Activated CD4-positive, alpha-beta memory T cell treated with anti-CD3 and anti-CD28 coated beads for 36 hours (primary cell): ENCODE measurements around the gene ATG16L2. TPM values are rescaled to one million over a fixed set of nuclear protein-coding genes. Genes with fewer than 3 reads are reported as not detected.
A peak's percentile ranks its signal among the peaks of the same experiment; 100 is the strongest.

Experiments used
- CTCF ChIA-PET: fragments of 350-600 bp; sonication (Branson Sonifier 250); formaldehyde crosslinking; loops from one replicate; lab custom pipeline; 2021; ENCODE audit warnings: antibody characterized with exemption, inconsistent platforms; lab: Charles Lee
- POLR2A ChIA-PET: fragments of 350-600 bp; sonication (Branson Sonifier 250); formaldehyde crosslinking; loops from one replicate; lab custom pipeline; 2021; ENCODE audit warnings: antibody characterized with exemption; lab: Charles Lee
- DNase-seq: peaks from one replicate; pipeline ENCODE4 v3.0.0-alpha.2; 2020
- H3K27ac Mint-ChIP-seq: one replicate; pipeline ENCODE4 v1.8.0; 2021; ENCODE audit warnings: mixed read lengths
- H3K27me3 Mint-ChIP-seq: one replicate; pipeline ENCODE4 v1.8.0; 2021; ENCODE audit warnings: mixed read lengths
- H3K36me3 Mint-ChIP-seq: one replicate; pipeline ENCODE4 v1.8.0; 2021; ENCODE audit warnings: mixed read lengths
- H3K4me1 Mint-ChIP-seq: one replicate; pipeline ENCODE4 v1.8.0; 2021; ENCODE audit warnings: low read depth, mixed read lengths
- H3K4me3 Mint-ChIP-seq: one replicate; pipeline ENCODE4 v1.8.0; 2021; ENCODE audit warnings: mild to moderate bottlenecking, mixed read lengths
- H3K9me3 Mint-ChIP-seq: one replicate; pipeline ENCODE4 v1.8.0; 2021; ENCODE audit warnings: mixed read lengths
- intact Hi-C: fragments of 100-400 bp; cut with micrococcal nuclease; formaldehyde crosslinking; loops from one replicate; pipeline ENCODE4 v1.15.1; 2023
- total RNA-seq, 2 experiments: library from RNA; stranded (reverse); gene quantifications; one replicate each; pipeline ENCODE4 v1.2.3, GENCODE V29; 2021

Gene ATG16L2
- total RNA-seq, 2 experiments from 2014 or later = 79.7 to 91.1 TPM

- Mint-ChIP-seq H3K27ac (no peak overlapping the region), H3K4me1 (peaks cover 9% of the 10 kb centered on the region), H3K9me3 (no peaks in the 10 kb centered on the region), H3K27me3 (no peaks in the 10 kb centered on the region), H3K36me3 (peaks cover 13% of the 10 kb centered on the region), H3K4me3 (no peak overlapping the region)
- CTCF ChIA-PET = interaction anchor here (2.4 to 7.7 kb wide), 2 partner anchors 16 to 350 kb away, joined by 12 to 138 read pairs; partner anchors contain the start of gene ATG16L2
- POLR2A ChIA-PET = interaction anchor here (1.4 kb wide), 1 partner anchor 16 kb away, joined by 4 read pairs; no protein-coding TSS in a partner anchor
- DNase-seq = no peak
- intact Hi-C loops = no loop called here
Measured at GRCh38 chr11:72829178-72829577, 15.0 kb downstream of the ATG16L2 start.

- POLR2A ChIA-PET = interaction anchor here (1.4 to 2.0 kb wide), 2 partner anchors 10 to 17 kb away, joined by 4 to 8 read pairs; no protein-coding TSS in a partner anchor
- Mint-ChIP-seq H3K4me3 (no peak overlapping the region), H3K27me3 (no peaks in the 10 kb centered on the region)
Measured at GRCh38 chr11:72829884-72830533, 15.8 kb downstream of the ATG16L2 start.

GRCh38 chr11:72831521-72832300, 17.5 kb downstream of the ATG16L2 start:
- Mint-ChIP-seq H3K36me3 (peaks cover 11% of the 10 kb centered on the region), H3K4me3 (no peak overlapping the region), H3K27ac (peak overlapping the region; percentile 18), H3K4me1 (peaks cover 16% of the 10 kb centered on the region), H3K27me3 (no peaks in the 10 kb centered on the region), H3K9me3 (no peaks in the 10 kb centered on the region)
- intact Hi-C loops = loop anchor here (1.0 kb wide), 1 partner anchor 347 kb away; no protein-coding TSS in a partner anchor
- peak; percentile 69 for DNase-seq
- ChIA-PET POLR2A (interaction anchor here (2.0 kb wide), 1 partner anchor 9 kb away, joined by 8 read pairs; no protein-coding TSS in a partner anchor), CTCF (interaction anchor here (0.6 to 7.7 kb wide), 25 partner anchors 9 to 458 kb away, joined by 3 to 138 read pairs (median 4); no protein-coding TSS in a partner anchor)

More at GRCh38 chr11:72829884-72830533, 15.8 kb downstream of the ATG16L2 start:
- intact Hi-C loops = no loop called here
- Mint-ChIP-seq H3K4me1 (peaks cover 12% of the 10 kb centered on the region), H3K36me3 (peaks cover 11% of the 10 kb centered on the region), H3K9me3 (no peaks in the 10 kb centered on the region), H3K27ac (peak overlapping the region; percentile 29)
- DNase-seq = no peak
- CTCF ChIA-PET = interaction anchor here (1.5 to 7.7 kb wide), 3 partner anchors 11 to 349 kb away, joined by 4 to 138 read pairs (median 17); no protein-coding TSS in a partner anchor

GRCh38 chr11:72832301-72833082, 18.3 kb downstream of the ATG16L2 start:
- H3K4me1 Mint-ChIP-seq = peaks cover 10% of the 10 kb centered on the region
- H3K36me3 Mint-ChIP-seq = peaks cover 11% of the 10 kb centered on the region
- intact Hi-C loops = no loop called here
- ChIA-PET CTCF (interaction anchor here (0.6 to 7.7 kb wide), 16 partner anchors 8 to 353 kb away, joined by 3 to 138 read pairs (median 4); no protein-coding TSS in a partner anchor), POLR2A (interaction anchor here (2.0 kb wide), 1 partner anchor 8 kb away, joined by 8 read pairs; no protein-coding TSS in a partner anchor)
- no peaks in the 10 kb centered on the region for H3K9me3 Mint-ChIP-seq
- H3K4me3 Mint-ChIP-seq = no peak overlapping the region
- no peak for DNase-seq
- no peaks in the 10 kb centered on the region for H3K27me3 Mint-ChIP-seq
- peak overlapping the region; percentile 25 for H3K27ac Mint-ChIP-seq

- Mint-ChIP-seq H3K27ac (peak overlapping the region; percentile 25), H3K9me3 (no peaks in the 10 kb centered on the region), H3K36me3 (peaks cover 10% of the 10 kb centered on the region), H3K4me3 (no peak overlapping the region), H3K4me1 (peaks cover 10% of the 10 kb centered on the region), H3K27me3 (no peaks in the 10 kb centered on the region)
- intact Hi-C loops = no loop called here
- POLR2A ChIA-PET = no interaction called here
- CTCF ChIA-PET = interaction anchor here (0.6 to 7.7 kb wide), 3 partner anchors 165 to 352 kb away, joined by 3 to 138 read pairs (median 5); no protein-coding TSS in a partner anchor
- DNase-seq = no peak
Measured at GRCh38 chr11:72833083-72833733, 19.0 kb downstream of the ATG16L2 start.

GRCh38 chr11:72833811-72834493, 19.7 kb downstream of the ATG16L2 start:
- H3K9me3 Mint-ChIP-seq = no peaks in the 10 kb centered on the region

GRCh38 chr11:72834905-72835304, 20.7 kb downstream of the ATG16L2 start:
- H3K27me3 Mint-ChIP-seq = no peaks in the 10 kb centered on the region
- no peaks in the 10 kb centered on the region for H3K9me3 Mint-ChIP-seq
- ChIA-PET POLR2A (no interaction called here), CTCF (interaction anchor here (1.2 to 1.4 kb wide), 2 partner anchors 149 to 342 kb away, joined by 3 to 7 read pairs; no protein-coding TSS in a partner anchor)
- H3K36me3 Mint-ChIP-seq = no peaks in the 10 kb centered on the region
- no peak overlapping the region for H3K4me3 Mint-ChIP-seq
- H3K27ac Mint-ChIP-seq = peak overlapping the region; percentile 79
- no peak for DNase-seq
- H3K4me1 Mint-ChIP-seq = peaks cover 20% of the 10 kb centered on the region
- intact Hi-C loops = no loop called here

More at GRCh38 chr11:72833811-72834493, 19.7 kb downstream of the ATG16L2 start:
- no peak for DNase-seq
- POLR2A ChIA-PET = no interaction called here
- intact Hi-C loops = no loop called here
- H3K27ac Mint-ChIP-seq = peak overlapping the region; percentile 79
- peaks cover 18% of the 10 kb centered on the region for H3K4me1 Mint-ChIP-seq
- H3K36me3 Mint-ChIP-seq = peaks cover 5% of the 10 kb centered on the region
- no peak overlapping the region for H3K4me3 Mint-ChIP-seq
- H3K27me3 Mint-ChIP-seq = no peaks in the 10 kb centered on the region
- CTCF ChIA-PET = interaction anchor here (0.6 to 7.7 kb wide), 3 partner anchors 149 to 345 kb away, joined by 3 to 138 read pairs (median 3); no protein-coding TSS in a partner anchor

GRCh38 chr11:72836111-72836510, 21.9 kb downstream of the ATG16L2 start:
- no peaks in the 10 kb centered on the region for H3K9me3 Mint-ChIP-seq
- ChIA-PET CTCF (interaction anchor here (0.9 to 1.0 kb wide), 2 partner anchors 23 to 111 kb away, joined by 3 read pairs; no protein-coding TSS in a partner anchor), POLR2A (interaction anchor here (0.7 kb wide), 1 partner anchor 1947 kb away, joined by 3 read pairs; no protein-coding TSS in a partner anchor)
- H3K36me3 Mint-ChIP-seq = no peaks in the 10 kb centered on the region
- peak overlapping the region; percentile 21 for H3K27ac Mint-ChIP-seq
- H3K4me3 Mint-ChIP-seq = no peak overlapping the region
- H3K4me1 Mint-ChIP-seq = peaks cover 20% of the 10 kb centered on the region
- no peaks in the 10 kb centered on the region for H3K27me3 Mint-ChIP-seq
- no peak for DNase-seq
- intact Hi-C loops = no loop called here

- no peak overlapping the region for H3K4me3 Mint-ChIP-seq
- POLR2A ChIA-PET = interaction anchor here (0.8 kb wide), 1 partner anchor 17 kb away, joined by 3 read pairs; no protein-coding TSS in a partner anchor
- peaks cover 7% of the 10 kb centered on the region for H3K36me3 Mint-ChIP-seq
- no peak for DNase-seq
- H3K4me1 Mint-ChIP-seq = peaks cover 20% of the 10 kb centered on the region
- intact Hi-C loops = no loop called here
- H3K27me3 Mint-ChIP-seq = no peaks in the 10 kb centered on the region
- CTCF ChIA-PET = interaction anchor here (1.3 kb wide), 1 partner anchor 339 kb away, joined by 5 read pairs; no protein-coding TSS in a partner anchor
- H3K27ac Mint-ChIP-seq = peak overlapping the region; percentile 14
- H3K9me3 Mint-ChIP-seq = no peaks in the 10 kb centered on the region
Measured at GRCh38 chr11:72838691-72839305, 24.6 kb downstream of the ATG16L2 start.

GRCh38 chr11:72840780-72841179, 26.6 kb downstream of the ATG16L2 start:
- no peak for DNase-seq
- Mint-ChIP-seq H3K4me3 (no peak overlapping the region), H3K9me3 (no peaks in the 10 kb centered on the region), H3K36me3 (peaks cover 7% of the 10 kb centered on the region), H3K27ac (no peak overlapping the region), H3K27me3 (no peaks in the 10 kb centered on the region), H3K4me1 (peaks cover 14% of the 10 kb centered on the region)
- intact Hi-C loops = no loop called here
- CTCF ChIA-PET = interaction anchor here (0.6 to 2.4 kb wide), 3 partner anchors 10 to 583 kb away, joined by 3 to 17 read pairs (median 5); no protein-coding TSS in a partner anchor
- POLR2A ChIA-PET = interaction anchor here (1.9 kb wide), 1 partner anchor 10 kb away, joined by 8 read pairs; no protein-coding TSS in a partner anchor
